Measurements from ENCODE around the gene SMARCAL1. TPM values are rescaled to one million over a fixed set of nuclear protein-coding genes. Genes with fewer than 3 reads are reported as not detected.

SMARCAL1 gene
- total RNA-seq, 2 donors from 2014 or later: 8.4 to 12.0 TPM

GRCh38 chr2:216464104-216464720 is 51.9 kb downstream of the SMARCAL1 start:
- intact Hi-C loops (cut with DNase I): no loop called here
- DNase-seq (no peak), ATAC-seq (peak; percentile 82 to 90)

- DNase-seq (no peak), ATAC-seq (no peak)
- intact Hi-C loops (cut with DNase I): no loop called here
Measured at GRCh38 chr2:216465579-216466195, 53.4 kb downstream of the SMARCAL1 start.

GRCh38 chr2:216467845-216468244 is 55.6 kb downstream of the SMARCAL1 start:
- ATAC-seq (no peak), DNase-seq (no peak)
- intact Hi-C loops (cut with DNase I): no loop called here

GRCh38 chr2:216469661-216470060 is 57.4 kb downstream of the SMARCAL1 start:
- intact Hi-C loops (cut with DNase I): no loop called here
- no peak for DNase-seq
- ATAC-seq: no peak

- intact Hi-C loops (cut with DNase I): no loop called here
- no peak for DNase-seq
- ATAC-seq: no peak
Measured at GRCh38 chr2:216473187-216473586, 60.9 kb downstream of the SMARCAL1 start.

- peak in 1 of 2 donors; percentile 28 for ATAC-seq
- DNase-seq: no peak
- intact Hi-C loops (cut with DNase I): no loop called here
Measured at GRCh38 chr2:216474925-216475670, 62.8 kb downstream of the SMARCAL1 start.

- no peak for DNase-seq
- intact Hi-C loops (cut with DNase I): no loop called here
Measured at GRCh38 chr2:216475767-216476166, 63.5 kb downstream of the SMARCAL1 start.

GRCh38 chr2:216477283-216478035 is 65.2 kb downstream of the SMARCAL1 start:
- ATAC-seq (peak in 1 of 2 donors; percentile 26), DNase-seq (no peak)
- intact Hi-C loops (cut with DNase I): no loop called here

More at GRCh38 chr2:216475767-216476166, 63.5 kb downstream of the SMARCAL1 start:
- ATAC-seq: no peak

- intact Hi-C loops (cut with DNase I): no loop called here
- DNase-seq (no peak), ATAC-seq (peak in 1 of 2 donors; percentile 72)
Measured at GRCh38 chr2:216478151-216478550, 65.9 kb downstream of the SMARCAL1 start.

- DNase-seq (no peak), ATAC-seq (peak in 1 of 2 donors; percentile 8)
- intact Hi-C loops (cut with DNase I): no loop called here
Measured at GRCh38 chr2:216478791-216479190, 66.5 kb downstream of the SMARCAL1 start.

GRCh38 chr2:216480221-216480620 is 67.9 kb downstream of the SMARCAL1 start:
- DNase-seq: no peak
- ATAC-seq: no peak
- intact Hi-C loops (cut with DNase I): no loop called here

- intact Hi-C loops (cut with DNase I): no loop called here
- DNase-seq: no peak
- ATAC-seq: no peak
Measured at GRCh38 chr2:216482640-216483039, 70.4 kb downstream of the SMARCAL1 start.

- DNase-seq: no peak
- intact Hi-C loops (cut with DNase I): no loop called here
- peak in 1 of 2 donors; percentile 9 for ATAC-seq
Measured at GRCh38 chr2:216485237-216485636, 73.0 kb downstream of the SMARCAL1 start.

GRCh38 chr2:216485745-216486144 is 73.5 kb downstream of the SMARCAL1 start:
- ATAC-seq: peak in 1 of 2 donors; percentile 31
- no peak for DNase-seq
- intact Hi-C loops (cut with DNase I): no loop called here

GRCh38 chr2:216486271-216486670 is 74.0 kb downstream of the SMARCAL1 start:
- intact Hi-C loops (cut with DNase I): no loop called here
- DNase-seq: no peak
- no peak for ATAC-seq

GRCh38 chr2:216486708-216487107 is 74.4 kb downstream of the SMARCAL1 start:
- ATAC-seq: peak; percentile 50 to 63
- intact Hi-C loops (cut with DNase I): no loop called here
- DNase-seq: no peak

- DNase-seq (no peak), ATAC-seq (no peak)
- intact Hi-C loops (cut with DNase I): no loop called here
Measured at GRCh38 chr2:216490061-216490460, 77.8 kb downstream of the SMARCAL1 start.

GRCh38 chr2:216491793-216492596 is 79.7 kb downstream of the SMARCAL1 start:
- DNase-seq (no peak), ATAC-seq (no peak)
- intact Hi-C loops (cut with DNase I): no loop called here

Data from left cardiac atrium (tissue), 4 donors.